ENCODE measurements around the gene USP31. TPM values are rescaled to one million over a fixed set of nuclear protein-coding genes. Genes with fewer than 3 reads are reported as not detected.

The USP31 gene
- total and polyA plus RNA-seq, 2 of the 8 experiments (the other 6 are each of a cell fraction or from before 2014, with no cell fraction given) = 6.7 to 19.0 TPM

DNA sequence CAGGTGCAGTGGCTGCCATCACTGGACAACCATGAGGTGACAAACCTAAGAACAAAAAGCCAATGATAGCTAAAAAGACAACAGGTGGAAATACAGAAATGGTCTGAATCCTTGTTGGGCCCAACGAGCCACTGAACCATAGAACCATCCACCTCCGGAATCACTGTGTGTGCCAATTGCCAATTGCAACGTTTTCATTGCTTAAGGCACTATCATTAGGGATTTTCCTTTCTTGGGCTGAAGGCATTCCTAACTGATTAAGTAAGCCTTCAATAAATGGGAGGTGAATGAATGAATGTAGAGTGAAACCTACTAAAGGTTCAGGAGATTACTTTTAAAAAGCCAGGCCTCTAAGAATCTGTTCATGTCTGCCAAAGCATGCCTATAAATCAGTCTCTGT, 3.6 kb downstream of the USP31 start:
- Histone ChIP-seq H4K91ac (replicated peaks; ENCODE audit: insufficient read length, low read length) (no peak overlapping the region), H3K36me3 (ENCODE audit: control insufficient read depth in 2 of 4, insufficient read depth in 4 of 4, low read length in 3 of 4) (no peaks in the 10 kb centered on the region), H2BK15ac (ENCODE audit: low read length) (no peak overlapping the region), H3K23ac (ENCODE audit: insufficient read length) (no peak overlapping the region), H3K4me3 (ENCODE audit: extremely low read depth in 1 of 4, insufficient read depth in 2 of 4, low read depth in 3 of 4, low read length in 4 of 4) (peak overlapping the region in 1 of 4 experiments; percentile 36; a peak in 1 of 8 replicates), H2BK12ac (ENCODE audit: low read depth, low read length) (no peak overlapping the region), H2BK20ac (ENCODE audit: low read length) (no peak overlapping the region), H3K79me1 (ENCODE audit: low read depth, low read length) (peaks cover 16% of the 10 kb centered on the region), H3K9ac (replicated peaks in 1 of 4; ENCODE audit: extremely low read depth in 1 of 4, low read depth in 3 of 4, low read length in 3 of 4) (no peak overlapping the region), H3K4me1 (replicated peaks in 1 of 4; ENCODE audit: control insufficient read depth in 3 of 4, insufficient read depth in 4 of 4, low read length in 3 of 4) (peaks cover 8 to 18% (median 12%) of the 10 kb centered on the region in 4 experiments; a peak in 6 of 7 replicates), H2AK5ac (ENCODE audit: low read depth, low read length) (no peak overlapping the region), H3K23me2 (ENCODE audit: low read depth, low read length) (peaks cover 6% of the 10 kb centered on the region), H3K27ac (ENCODE audit: low read depth, low read length) (no peak overlapping the region), H3K79me2 (ENCODE audit: control insufficient read depth in 1 of 2, insufficient read depth in 2 of 2, low read length in 2 of 2) (peaks cover 6 to 73% of the 10 kb centered on the region in 2 experiments; a peak in 2 of 4 replicates), H3K9me3 (ENCODE audit: insufficient read depth in 2 of 2, low read depth in 1 of 2, low read length in 1 of 2) (no peaks in the 10 kb centered on the region), H2BK5ac (ENCODE audit: low read depth, low read length) (no peak overlapping the region), H3K4ac (replicated peaks; ENCODE audit: insufficient read length, low read depth, low read length) (no peak overlapping the region), H4K5ac (ENCODE audit: insufficient read length, low read depth, low read length) (no peak overlapping the region), H3K27me3 (replicated peaks in 1 of 4; ENCODE audit: control insufficient read depth in 3 of 4, extremely low read depth in 1 of 4, insufficient read depth in 3 of 4, low read length in 3 of 4) (no peaks in the 10 kb centered on the region), H4K8ac (ENCODE audit: extremely low read depth, insufficient read depth, low read length) (no peak overlapping the region), H3K18ac (ENCODE audit: extremely low read depth, low read length) (no peak overlapping the region), H4K20me1 (replicated peaks in 1 of 2; ENCODE audit: control insufficient read depth in 1 of 2, insufficient read depth in 2 of 2, low read length in 2 of 2) (peaks cover 2 to 15% of the 10 kb centered on the region in 2 experiments), H2AFZ (ENCODE audit: low read length) (no peak overlapping the region), H3K56ac (replicated peaks; ENCODE audit: insufficient read length, low read depth, low read length) (no peak overlapping the region), H3K14ac (ENCODE audit: insufficient read length) (no peak overlapping the region), H3K4me2 (ENCODE audit: insufficient read depth in 1 of 2, low read depth in 2 of 2, low read length in 2 of 2) (peak overlapping the region; percentile 49 to 53; a peak in 3 of 4 replicates), H2BK120ac (replicated peaks; ENCODE audit: low read depth, low read length) (no peak overlapping the region)
- WGBS, 2 experiments (ENCODE audit: extremely low coverage in 1 of 2, insufficient coverage in 1 of 2, insufficient read length in 1 of 2, insufficient replicate concordance in 2 of 2, low coverage in 1 of 2, low lambda C conversion rate in 2 of 2, missing lambda C conversion rate in 1 of 2) = 59% methylated on average over 3 of the region's 3 CpGs; no CpG with 5 or more reads in 1 of the 2 experiments
- FAIRE-seq = no peak
- ChIA-PET POLR2A (ENCODE audit: partially characterized antibody) (interaction anchor here (1.3 kb wide), 1 partner anchor 26 kb away, joined by 3 read pairs; no protein-coding TSS in a partner anchor), CTCF (ENCODE audit: partially characterized antibody) (interaction anchor here (1.4 kb wide), 1 partner anchor 37 kb away, joined by 4 read pairs; the partner anchor contains the start of gene SCNN1G)
- no peak for DNase-seq (ENCODE audit: low read depth in 1 of 2, low spot score in 2 of 2)
- TF ChIP-seq NRF1 (IDR thresholded peaks at IDR 0.05; ENCODE audit: low read depth, low read length) (no peak), KDM5A (IDR thresholded peaks at IDR 0.05; ENCODE audit: low read length) (no peak), RAD21 (IDR thresholded peaks at IDR 0.05 in 1 of 2, conservative IDR thresholded peaks at IDR 0.05 in 1 of 2; ENCODE audit: low read depth in 2 of 2, low read length in 2 of 2) (no peak), ASH2L (IDR thresholded peaks at IDR 0.05; ENCODE audit: low read length) (no peak), RXRA (IDR thresholded peaks at IDR 0.05; ENCODE audit: insufficient read depth, low read depth, low read length) (no peak), SP4 (IDR thresholded peaks at IDR 0.05; ENCODE audit: low read length) (no peak), SIN3A (conservative IDR thresholded peaks at IDR 0.05 in 1 of 2, IDR thresholded peaks at IDR 0.05 in 1 of 2; ENCODE audit: low read depth in 1 of 2, low read length in 2 of 2) (no peak), HDAC2 (IDR thresholded peaks at IDR 0.05; ENCODE audit: borderline replicate concordance in 1 of 2, low read depth in 2 of 2, low read length in 2 of 2) (no peak), BRCA1 (IDR thresholded peaks at IDR 0.05; ENCODE audit: low read depth, low read length) (no peak)
- TF ChIP-seq, protein P1, sequence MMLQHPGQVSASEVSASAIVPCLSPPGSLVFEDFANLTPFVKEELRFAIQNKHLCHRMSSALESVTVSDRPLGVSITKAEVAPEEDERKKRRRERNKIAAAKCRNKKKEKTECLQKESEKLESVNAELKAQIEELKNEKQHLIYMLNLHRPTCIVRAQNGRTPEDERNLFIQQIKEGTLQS (IDR thresholded peaks at IDR 0.05; ENCODE audit: insufficient read depth, low read depth, low read length) = no peak
